ENCODE data around the gene VRK3. TPM values are rescaled to one million over a fixed set of nuclear protein-coding genes. Genes with fewer than 3 reads are reported as not detected.

VRK3 gene
- total and polyA plus RNA-seq, 4 donors = 16.2 to 23.6 (median 20.3) TPM

DNA sequence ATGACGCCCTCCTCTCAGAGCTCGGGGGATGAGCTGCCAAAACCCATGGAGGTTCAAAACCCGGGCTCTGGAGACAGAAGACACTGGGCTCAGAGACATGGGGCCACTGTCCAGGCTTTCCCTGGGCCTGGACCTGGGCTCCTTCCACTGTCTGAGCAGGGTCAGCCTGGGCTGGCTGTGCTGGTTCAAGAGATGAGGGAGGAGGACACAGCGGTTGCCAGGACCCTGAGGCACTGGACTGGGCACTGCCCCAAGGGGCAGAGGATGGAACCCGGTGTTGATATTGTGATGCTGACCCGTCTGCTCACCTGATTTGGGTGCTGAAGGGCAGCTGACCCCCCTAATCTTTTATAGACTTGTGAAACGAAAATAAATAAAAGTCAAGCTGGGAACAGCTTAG is 50.1 kb downstream of the VRK3 start:
- H3K36me3 ChIP-seq (ENCODE audit: control insufficient read depth in 4 of 4, insufficient read depth in 3 of 4, low read depth in 1 of 4, low read length in 3 of 4) = peaks cover 2 to 30% (median 7%) of the 10 kb centered on the region in 4 donors
- TF ChIP-seq, protein P1, sequence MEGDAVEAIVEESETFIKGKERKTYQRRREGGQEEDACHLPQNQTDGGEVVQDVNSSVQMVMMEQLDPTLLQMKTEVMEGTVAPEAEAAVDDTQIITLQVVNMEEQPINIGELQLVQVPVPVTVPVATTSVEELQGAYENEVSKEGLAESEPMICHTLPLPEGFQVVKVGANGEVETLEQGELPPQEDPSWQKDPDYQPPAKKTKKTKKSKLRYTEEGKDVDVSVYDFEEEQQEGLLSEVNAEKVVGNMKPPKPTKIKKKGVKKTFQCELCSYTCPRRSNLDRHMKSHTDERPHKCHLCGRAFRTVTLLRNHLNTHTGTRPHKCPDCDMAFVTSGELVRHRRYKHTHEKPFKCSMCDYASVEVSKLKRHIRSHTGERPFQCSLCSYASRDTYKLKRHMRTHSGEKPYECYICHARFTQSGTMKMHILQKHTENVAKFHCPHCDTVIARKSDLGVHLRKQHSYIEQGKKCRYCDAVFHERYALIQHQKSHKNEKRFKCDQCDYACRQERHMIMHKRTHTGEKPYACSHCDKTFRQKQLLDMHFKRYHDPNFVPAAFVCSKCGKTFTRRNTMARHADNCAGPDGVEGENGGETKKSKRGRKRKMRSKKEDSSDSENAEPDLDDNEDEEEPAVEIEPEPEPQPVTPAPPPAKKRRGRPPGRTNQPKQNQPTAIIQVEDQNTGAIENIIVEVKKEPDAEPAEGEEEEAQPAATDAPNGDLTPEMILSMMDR (IDR thresholded peaks at IDR 0.05; ENCODE audit: low read depth, low read length, missing input control) = no peak
- TF ChIP-seq HNF4G (IDR thresholded peaks at IDR 0.05) = no peak
- no peak for TF ChIP-seq JUND (IDR thresholded peaks at IDR 0.05)
- DNase-seq (ENCODE audit: low spot score) = no peak
- no peak overlapping the region for H3K4me3 ChIP-seq (ENCODE audit: low read depth in 1 of 3, low read length in 3 of 3)
- no peak overlapping the region for H3K9ac ChIP-seq (ENCODE audit: low read depth in 1 of 2, low read length in 2 of 2)
- no peaks in the 10 kb centered on the region for H3K9me3 ChIP-seq (ENCODE audit: control insufficient read depth in 4 of 4, low read length in 3 of 4)
- no peak overlapping the region for H3K27ac ChIP-seq (ENCODE audit: low read depth in 1 of 2, low read length in 2 of 2)
- WGBS = 82% methylated on average over 7 of the region's 7 CpGs
- no peaks in the 10 kb centered on the region for H3K4me1 ChIP-seq (ENCODE audit: control insufficient read depth in 4 of 4, insufficient read depth in 4 of 4, low read length in 3 of 4)
- no peaks in the 10 kb centered on the region for H3K27me3 ChIP-seq (ENCODE audit: control insufficient read depth in 4 of 4, insufficient read depth in 4 of 4, low read length in 3 of 4)

DNA sequence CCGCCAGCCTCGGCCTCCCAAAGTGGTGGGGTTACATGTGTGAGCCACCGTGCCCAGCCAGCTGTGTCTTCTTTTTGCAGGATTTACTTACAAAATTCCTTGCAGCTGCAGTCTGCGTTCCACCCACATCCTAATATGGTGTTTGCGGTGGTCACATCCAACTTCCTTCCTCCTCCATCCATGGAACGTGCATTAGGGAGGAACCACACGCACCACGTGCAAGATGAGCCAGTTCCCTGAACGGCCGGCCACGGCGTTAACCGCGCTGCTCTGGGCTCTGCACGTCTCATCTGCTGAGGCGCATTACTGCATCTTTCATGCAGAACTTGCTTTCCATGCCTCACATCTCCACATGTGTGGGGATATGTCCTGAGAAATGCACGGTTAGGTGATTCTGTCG is 51.2 kb downstream of the VRK3 start:
- DNase-seq (ENCODE audit: low spot score) = no peak
- H3K27ac ChIP-seq (ENCODE audit: low read depth in 1 of 2, low read length in 2 of 2) = no peak overlapping the region
- TF ChIP-seq YY1 (IDR thresholded peaks at IDR 0.05) = no peak
- TF ChIP-seq ZBTB33 (IDR thresholded peaks at IDR 0.05) = no peak
- TF ChIP-seq RAD21 (IDR thresholded peaks at IDR 0.05) = no peak
- no peak for TF ChIP-seq HNF4G (IDR thresholded peaks at IDR 0.05)
- no peak for TF ChIP-seq TAF1 (conservative IDR thresholded peaks at IDR 0.05)
- no peak for TF ChIP-seq SP1 (IDR thresholded peaks at IDR 0.05)
- TF ChIP-seq RXRA (IDR thresholded peaks at IDR 0.05) = no peak
- TF ChIP-seq, protein P1 (IDR thresholded peaks at IDR 0.05; ENCODE audit: low read depth, low read length, missing input control) = no peak
- TF ChIP-seq GABPA (IDR thresholded peaks at IDR 0.05 in 1 of 2, conservative IDR thresholded peaks at IDR 0.05 in 1 of 2) = no peak
- TF ChIP-seq, protein P2, sequence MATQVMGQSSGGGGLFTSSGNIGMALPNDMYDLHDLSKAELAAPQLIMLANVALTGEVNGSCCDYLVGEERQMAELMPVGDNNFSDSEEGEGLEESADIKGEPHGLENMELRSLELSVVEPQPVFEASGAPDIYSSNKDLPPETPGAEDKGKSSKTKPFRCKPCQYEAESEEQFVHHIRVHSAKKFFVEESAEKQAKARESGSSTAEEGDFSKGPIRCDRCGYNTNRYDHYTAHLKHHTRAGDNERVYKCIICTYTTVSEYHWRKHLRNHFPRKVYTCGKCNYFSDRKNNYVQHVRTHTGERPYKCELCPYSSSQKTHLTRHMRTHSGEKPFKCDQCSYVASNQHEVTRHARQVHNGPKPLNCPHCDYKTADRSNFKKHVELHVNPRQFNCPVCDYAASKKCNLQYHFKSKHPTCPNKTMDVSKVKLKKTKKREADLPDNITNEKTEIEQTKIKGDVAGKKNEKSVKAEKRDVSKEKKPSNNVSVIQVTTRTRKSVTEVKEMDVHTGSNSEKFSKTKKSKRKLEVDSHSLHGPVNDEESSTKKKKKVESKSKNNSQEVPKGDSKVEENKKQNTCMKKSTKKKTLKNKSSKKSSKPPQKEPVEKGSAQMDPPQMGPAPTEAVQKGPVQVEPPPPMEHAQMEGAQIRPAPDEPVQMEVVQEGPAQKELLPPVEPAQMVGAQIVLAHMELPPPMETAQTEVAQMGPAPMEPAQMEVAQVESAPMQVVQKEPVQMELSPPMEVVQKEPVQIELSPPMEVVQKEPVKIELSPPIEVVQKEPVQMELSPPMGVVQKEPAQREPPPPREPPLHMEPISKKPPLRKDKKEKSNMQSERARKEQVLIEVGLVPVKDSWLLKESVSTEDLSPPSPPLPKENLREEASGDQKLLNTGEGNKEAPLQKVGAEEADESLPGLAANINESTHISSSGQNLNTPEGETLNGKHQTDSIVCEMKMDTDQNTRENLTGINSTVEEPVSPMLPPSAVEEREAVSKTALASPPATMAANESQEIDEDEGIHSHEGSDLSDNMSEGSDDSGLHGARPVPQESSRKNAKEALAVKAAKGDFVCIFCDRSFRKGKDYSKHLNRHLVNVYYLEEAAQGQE (IDR thresholded peaks at IDR 0.05) = no peak
- TF ChIP-seq FOXA1 (IDR thresholded peaks at IDR 0.05) = no peak
- TF ChIP-seq EGR1 (IDR thresholded peaks at IDR 0.05; ENCODE audit: low read depth in 2 of 2) = no peak
- TF ChIP-seq FOXA2 (IDR thresholded peaks at IDR 0.05) = no peak
- TF ChIP-seq, protein P3, sequence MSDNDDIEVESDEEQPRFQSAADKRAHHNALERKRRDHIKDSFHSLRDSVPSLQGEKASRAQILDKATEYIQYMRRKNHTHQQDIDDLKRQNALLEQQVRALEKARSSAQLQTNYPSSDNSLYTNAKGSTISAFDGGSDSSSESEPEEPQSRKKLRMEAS (IDR thresholded peaks at IDR 0.05) = no peak
- TF ChIP-seq JUND (IDR thresholded peaks at IDR 0.05) = no peak
- TF ChIP-seq NR2F2 (IDR thresholded peaks at IDR 0.05) = no peak
- TF ChIP-seq ATF3 (IDR thresholded peaks at IDR 0.05) = no peak
- TF ChIP-seq HNF4A (conservative IDR thresholded peaks at IDR 0.05) = no peak
- H3K4me1 ChIP-seq (ENCODE audit: control insufficient read depth in 4 of 4, insufficient read depth in 4 of 4, low read length in 3 of 4) = no peaks in the 10 kb centered on the region
- H3K4me3 ChIP-seq (ENCODE audit: low read depth in 1 of 3, low read length in 3 of 3) = no peak overlapping the region
- peaks cover 2 to 27% (median 7%) of the 10 kb centered on the region in 4 donors for H3K36me3 ChIP-seq (ENCODE audit: control insufficient read depth in 4 of 4, insufficient read depth in 3 of 4, low read depth in 1 of 4, low read length in 3 of 4)
- no peak overlapping the region for H3K9ac ChIP-seq (ENCODE audit: low read depth in 1 of 2, low read length in 2 of 2)
- H3K9me3 ChIP-seq (ENCODE audit: control insufficient read depth in 4 of 4, low read length in 3 of 4) = no peaks in the 10 kb centered on the region
- 83% methylated on average over 18 of the region's 18 CpGs for WGBS
- no peaks in the 10 kb centered on the region for H3K27me3 ChIP-seq (ENCODE audit: control insufficient read depth in 4 of 4, insufficient read depth in 4 of 4, low read length in 3 of 4)

All from liver (tissue), 9 donors.